GM12801 (cell line): ENCODE measurements around the gene OPCML.

Source experiments
- CTCF ChIP-seq: IDR thresholded peaks from one replicate; pipeline ENCODE4 v1.5.1; 2011; ENCODE audit warnings: control low read depth; ENCODE audit not compliant: insufficient read length; ENCODE audit errors: extremely low read depth

Gene OPCML

GRCh38 chr11:133515107-133515506 lies 17.2 kb downstream of the OPCML start:
- no peak for TF ChIP-seq CTCF

- no peak for TF ChIP-seq CTCF
Measured at GRCh38 chr11:133509924-133510697, 22.2 kb downstream of the OPCML start.

DNA sequence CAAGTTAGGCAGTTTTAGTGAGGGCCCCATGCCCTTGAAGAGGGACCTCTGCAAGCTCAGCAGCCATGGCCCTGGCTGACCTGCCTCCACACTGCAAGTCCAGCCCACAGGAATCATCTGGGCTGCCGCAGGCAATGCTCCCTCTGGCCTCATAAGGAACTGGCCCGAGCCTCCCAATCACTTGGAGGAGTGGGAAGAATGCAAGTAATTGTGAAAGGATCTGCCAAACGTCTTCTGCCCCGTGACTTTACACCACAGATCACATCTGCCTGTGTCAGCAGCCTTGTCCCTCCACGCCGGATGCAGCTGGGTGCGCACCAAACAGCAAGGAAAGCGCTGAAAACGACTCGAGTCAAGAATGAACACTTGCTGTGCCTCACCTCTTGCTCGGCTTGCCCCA lies 23.8 kb downstream of the OPCML start:
- no peak for TF ChIP-seq CTCF

- no peak for TF ChIP-seq CTCF
Measured at GRCh38 chr11:133507185-133507584, 25.1 kb downstream of the OPCML start.

DNA sequence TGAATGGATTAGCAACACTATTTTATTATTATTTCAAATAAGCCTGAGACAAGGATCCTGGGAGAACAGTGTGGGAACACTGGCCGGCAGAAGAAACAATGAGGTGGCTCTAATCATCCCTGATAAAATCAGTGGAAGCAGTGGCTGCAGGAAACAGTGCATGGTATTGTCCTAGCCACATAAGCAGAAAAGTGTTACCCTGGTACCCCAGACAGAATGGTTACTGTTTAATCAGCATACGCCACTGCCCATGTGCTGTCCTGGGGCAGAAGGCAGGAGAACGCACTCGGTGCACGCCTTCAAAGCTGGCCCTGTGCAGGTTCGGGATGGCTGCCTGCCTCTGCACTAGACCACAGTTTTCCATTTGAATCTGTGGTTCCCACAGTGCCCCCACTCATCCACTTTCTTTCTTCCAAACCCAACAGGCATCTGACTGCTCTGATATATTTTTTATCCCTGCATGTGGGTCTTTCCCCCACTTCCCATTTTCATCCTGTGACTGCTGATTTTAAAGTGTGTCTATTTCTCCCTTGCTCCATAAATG lies 25.7 kb downstream of the OPCML start:
- TF ChIP-seq CTCF, result no peak

DNA sequence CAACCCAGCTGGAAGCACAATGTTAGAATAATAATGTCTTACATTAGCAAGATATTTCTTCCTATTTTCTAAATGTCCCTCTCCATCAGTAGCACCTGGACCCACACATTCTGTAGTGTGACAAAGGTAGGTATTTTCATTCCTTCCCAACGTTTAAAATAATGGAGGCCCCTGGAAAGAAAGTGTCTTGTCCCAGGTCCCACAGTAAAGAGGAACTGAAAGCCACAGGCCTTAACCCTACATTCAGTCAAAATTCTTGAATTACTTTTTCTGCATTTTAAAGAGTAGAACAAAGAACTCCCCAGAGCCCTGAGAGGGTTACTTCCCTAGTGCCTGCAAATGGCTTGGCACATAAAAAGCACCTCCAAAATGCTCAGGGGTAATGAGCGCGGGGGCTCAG lies 26.3 kb downstream of the OPCML start:
- no peak for TF ChIP-seq CTCF

- no peak for TF ChIP-seq CTCF
Measured at GRCh38 chr11:133504906-133505305, 27.4 kb downstream of the OPCML start.
